K562 (cell line): Measurements from ENCODE around the gene CD2. TPM values are rescaled to one million over a fixed set of nuclear protein-coding genes. Genes with fewer than 3 reads are reported as not detected.

ENCODE experiments used
- ATAC-seq: fragments of 200-7000 bp; cut with Tn5 transposase; 3 replicates; pipeline ENCODE4 v1.9.1; 2020; ENCODE audit warnings: moderate library complexity
- BruUV-seq: library from RNA; stranded (reverse); fragments of 400-500 nt; replicated peaks from 2 replicates; lab custom pipeline; 2021; lab: Mats Ljungman, UMichigan
- CTCF ChIA-PET: fragments of 300-600 bp; formaldehyde crosslinking; extraction: SDS; loops from one replicate; lab custom pipeline; 2021; ENCODE audit warnings: low intra/inter-chr PET ratio; lab: Yijun Ruan, JAX
- POLR2A ChIA-PET: fragments of 300-600, 350-650 bp; sonication (Branson Sonifier 250); formaldehyde crosslinking; extraction: SDS; loops from one replicate; lab custom pipeline; 2021; ENCODE audit warnings: antibody characterized with exemption, inconsistent platforms; lab: Yijun Ruan, JAX
- DNase-seq, 4 experiments: peaks; one replicate each; pipeline versions ENCODE4 v3.0.0 to v3.0.0-alpha.2; 2011 to 2018; ENCODE audit warnings: low spot score in 3 of 4, mixed read lengths in 3 of 4; ENCODE audit errors: extremely low read depth in 1 of 4
- FAIRE-seq: peaks from 2 replicates; lab custom pipeline; 2011; peaks lifted over from hg19 to GRCh38; lab: Jason Lieb, UNC
- H2AFZ ChIP-seq: 2 replicates; pipeline ENCODE4 v1.6.0; 2011; ENCODE audit warnings: low read depth, low read length, control low read depth, inconsistent platforms
- H3K27ac ChIP-seq: fragments of 200-600 bp; 3 replicates; pipeline ENCODE4 v1.8.0; 2011; ENCODE audit warnings: low read depth, mild to moderate bottlenecking, control low read depth, inconsistent platforms, low read length, moderate library complexity, mixed read lengths; ENCODE audit errors: extremely low read depth
- H3K27me3 ChIP-seq, 2 experiments: fragments of 300-600 bp in 1 of 2; 2 replicates in 1 of 2; 3 replicates in 1 of 2; pipeline versions ENCODE4 v1.6.0 to v1.8.0; 2011; ENCODE audit warnings: inconsistent platforms in 2 of 2, low read length in 2 of 2, mild to moderate bottlenecking in 1 of 2, mixed read lengths in 1 of 2, moderate library complexity in 1 of 2; ENCODE audit not compliant: control insufficient read depth in 2 of 2, insufficient read depth in 2 of 2
- H3K36me3 ChIP-seq: fragments of 300-600 bp; 3 replicates; pipeline ENCODE4 v1.8.0; 2011; ENCODE audit warnings: mild to moderate bottlenecking, low read length, inconsistent platforms; ENCODE audit not compliant: control insufficient read depth, insufficient read depth
- H3K4me1 ChIP-seq, 2 experiments: fragments of 200-600 bp in 1 of 2; replicated peaks in 1 of 2; 2 replicates in 1 of 2; 3 replicates in 1 of 2; pipeline versions ENCODE4 v1.5.1 to v1.8.0; 2011; ENCODE audit warnings: inconsistent platforms in 2 of 2, low read length in 2 of 2, mild to moderate bottlenecking in 1 of 2, mixed read lengths in 1 of 2, moderate library complexity in 1 of 2; ENCODE audit not compliant: control insufficient read depth in 2 of 2, insufficient read depth in 2 of 2
- H3K4me2 ChIP-seq: 2 replicates; pipeline ENCODE4 v1.6.1; 2011; ENCODE audit warnings: low read length, control low read depth, inconsistent platforms, mixed read lengths; ENCODE audit not compliant: insufficient read depth
- H3K4me3 ChIP-seq: fragments of 200-600 bp; sonication (generic), shearing (Covaris generic); 2 replicates; pipeline ENCODE4 v1.5.1; 2016; ENCODE audit warnings: control low read depth, inconsistent platforms
- H3K79me2 ChIP-seq: fragments of 200-600 bp; 3 replicates; pipeline ENCODE4 v1.8.0; 2011; ENCODE audit warnings: low read length, inconsistent platforms; ENCODE audit not compliant: control insufficient read depth, insufficient read depth
- H3K9ac ChIP-seq, 2 experiments: 2 replicates each; pipeline versions ENCODE4 v1.6.0 to v1.6.1; 2011; ENCODE audit warnings: low read depth in 2 of 2, low read length in 2 of 2, control low read depth in 1 of 2, inconsistent platforms in 1 of 2, mild to moderate bottlenecking in 1 of 2, mixed read lengths in 1 of 2; ENCODE audit not compliant: insufficient read depth in 1 of 2
- H3K9me1 ChIP-seq: one replicate; pipeline ENCODE4 v1.6.0; 2011; ENCODE audit warnings: inconsistent platforms, mild to moderate bottlenecking, low read length, moderate library complexity; ENCODE audit not compliant: control insufficient read depth, insufficient read depth
- H3K9me3 ChIP-seq: replicated peaks from 2 replicates; pipeline ENCODE4 v1.5.1; 2011; ENCODE audit warnings: low read depth, low read length, inconsistent platforms; ENCODE audit not compliant: control insufficient read depth, insufficient read depth
- H4K20me1 ChIP-seq: replicated peaks from 2 replicates; pipeline ENCODE4 v1.6.1; 2011; ENCODE audit warnings: low read length, inconsistent platforms, mixed read lengths; ENCODE audit not compliant: control insufficient read depth, insufficient read depth
- ATF3 ChIP-seq, 2 experiments: fragments of 450-650 bp in 1 of 2; sonication (generic) in 1 of 2; formaldehyde crosslinking in 1 of 2; IDR thresholded peaks in 1 of 2; conservative IDR thresholded peaks in 1 of 2; 2 replicates each; pipeline versions ENCODE4 v1.6.1 to v1.8.1; 2016 to 2023; ENCODE audit warnings: mild to moderate bottlenecking in 2 of 2, moderate library complexity in 2 of 2, inconsistent platforms in 1 of 2, missing genetic modification reagents in 1 of 2
- CEBPG ChIP-seq, 3 experiments: fragments of 200-800 bp in 1 of 3; sonication (Bioruptor generic) in 1 of 3; sonication (generic) in 1 of 3; formaldehyde crosslinking in 1 of 3; IDR thresholded peaks in 2 of 3; conservative IDR thresholded peaks in 1 of 3; 2 replicates each; pipeline versions ENCODE4 v1.6.1 to v1.8.0; 2016 to 2022; ENCODE audit warnings: missing compliant biosample characterization in 2 of 3, missing genetic modification characterization in 2 of 3, mild to moderate bottlenecking in 1 of 3, missing genetic modification reagents in 1 of 3
- CREBBP ChIP-seq: IDR thresholded peaks from one replicate; pipeline ENCODE4 v1.6.1; 2012; ENCODE audit warnings: low read depth, mild to moderate bottlenecking, control low read depth, inconsistent platforms, low read length
- TRIM24 ChIP-seq, 2 experiments: fragments of 450-650 bp; IDR thresholded peaks; 2 replicates each; pipeline ENCODE4 v1.6.1; 2016
- ZNF311 ChIP-seq: fragments of 250-450 bp; sonication (Bioruptor Pico); IDR thresholded peaks from 2 replicates; pipeline ENCODE4 v1.4.0; 2020; ENCODE audit warnings: mild to moderate bottlenecking, moderate library complexity
- WGBS: fragments of 100-300 bp; shearing (Covaris generic); methylation state at CpG from one replicate; pipeline ENCODE4 v1.1.6; 2016; ENCODE audit warnings: low coverage, mixed read lengths; ENCODE audit not compliant: insufficient coverage; ENCODE audit errors: missing lambda C conversion rate; 5-methylcytosine and 5-hydroxymethylcytosine counted together
- in situ Hi-C: fragments of 300-500 bp; cut with MboI; formaldehyde crosslinking; loops from 4 replicates; pipeline ENCODE4 v1.15.0; 2018; ENCODE audit warnings: inconsistent platforms, mixed read lengths
- intact Hi-C: fragments of 100-400 bp; cut with micrococcal nuclease; formaldehyde crosslinking; loops from 2 replicates; pipeline ENCODE4 v1.14.2; 2022
- polyA plus RNA-seq, 8 experiments: library from polyadenylated mRNA; depleted of rRNA in 4 of 8; stranded (reverse) in 5 of 8; unstranded in 3 of 8; fragments of >200 nt; fragmentation: Nextera tagmentation in 2 of 8; fragmentation: Illumina TruSeq in 1 of 8; extraction: Ambion mirVana in 2 of 8; extraction: Trizol in 1 of 8; gene quantifications; 2 replicates each; pipeline versions ENCODE4 v1.2.1 to v1.2.3, GENCODE V29; 2011 to 2014; ENCODE audit warnings: inconsistent platforms in 1 of 8, missing spikeins in 1 of 8
- total RNA-seq, 7 experiments: library from RNA; depleted of rRNA in 6 of 7; stranded (reverse); fragments of >200 nt in 6 of 7; fragmentation: Illumina TruSeq in 2 of 7; extraction: Trizol in 2 of 7; gene quantifications; 2 replicates each; pipeline versions ENCODE4 v1.2.1 to v1.2.3, GENCODE V29; 2011 to 2021; ENCODE audit warnings: low replicate concordance in 1 of 7

The CD2 gene
- total and polyA plus RNA-seq, 9 of the 15 experiments (the other 6 are each of a cell fraction or from before 2014, with no cell fraction given): 0.07 to 0.16 TPM; not detected in 7

- ATAC-seq (peak; percentile 78), DNase-seq (no peak), FAIRE-seq (peak; percentile 46)
- no peaks in the 10 kb centered on the region for H4K20me1 ChIP-seq
- H3K9me3 ChIP-seq: no peaks in the 10 kb centered on the region
- no TSS peak for BruUV-seq
- in situ Hi-C loops (no loop called here), intact Hi-C loops (no loop called here)
- H3K79me2 ChIP-seq: no peaks in the 10 kb centered on the region
- no peak overlapping the region for H3K27ac ChIP-seq
- no peaks in the 10 kb centered on the region for H3K27me3 ChIP-seq
- H3K4me3 ChIP-seq: no peak overlapping the region
- no peaks in the 10 kb centered on the region for H3K36me3 ChIP-seq
- no peaks in the 10 kb centered on the region for H3K9me1 ChIP-seq
- H3K4me1 ChIP-seq: peaks cover 2% of the 10 kb centered on the region in 2 experiments; a peak in 2 of 5 replicates
- H3K9ac ChIP-seq: no peak overlapping the region
- CTCF ChIA-PET: no interaction called here
- WGBS: 14% methylated on average over 3 of the region's 3 CpGs
- H2AFZ ChIP-seq: peak overlapping the region; percentile 83
- 0 out of 2 replicates have a peak overlapping the region, but pooled peaks have one; percentile 8 for H3K4me2 ChIP-seq
- POLR2A ChIA-PET: interaction anchor here (0.7 to 1.5 kb wide), 4 partner anchors 8 to 866 kb away, joined by 3 to 5 read pairs (median 3); no protein-coding TSS in a partner anchor
- TF ChIP-seq CREBBP: no peak
- 0 out of 2 replicates have a peak, but pooled peaks have one; percentile 23 for TF ChIP-seq CEBPG (CRISPR knock-in tag; IDR thresholded peaks at IDR 0.05)
- peak; percentile 28 to 79; a peak in 2 of 4 replicates for TF ChIP-seq CEBPG (tag; conservative IDR thresholded peaks at IDR 0.05 in 1 of 2, IDR thresholded peaks at IDR 0.05 in 1 of 2)
- TF ChIP-seq TRIM24 (IDR thresholded peaks at IDR 0.05): 0 out of 4 replicates have a peak, but pooled peaks of 1 of the 2 experiments have one; percentile 15
- TF ChIP-seq ZNF311 (CRISPR knock-in tag): 0 out of 2 replicates have a peak, but pooled peaks have one; percentile 30
- peak; percentile 25 for TF ChIP-seq ATF3 (IDR thresholded peaks at IDR 0.05)
- no peak for TF ChIP-seq ATF3 (CRISPR knock-in tag; conservative IDR thresholded peaks at IDR 0.05)
Measured at GRCh38 chr1:116777831-116778830, 23.9 kb downstream of the CD2 start.
